HG03354 (cell line): ENCODE measurements around the gene MYO1B.

Experiments
- ATAC-seq: cut with Tn5 transposase; IDR thresholded peaks from one replicate; pipeline ENCODE4 v1.9.1; 2021; ENCODE audit warnings: mild to moderate bottlenecking; ENCODE audit not compliant: unreplicated experiment, poor library complexity, severe bottlenecking

Gene MYO1B

DNA sequence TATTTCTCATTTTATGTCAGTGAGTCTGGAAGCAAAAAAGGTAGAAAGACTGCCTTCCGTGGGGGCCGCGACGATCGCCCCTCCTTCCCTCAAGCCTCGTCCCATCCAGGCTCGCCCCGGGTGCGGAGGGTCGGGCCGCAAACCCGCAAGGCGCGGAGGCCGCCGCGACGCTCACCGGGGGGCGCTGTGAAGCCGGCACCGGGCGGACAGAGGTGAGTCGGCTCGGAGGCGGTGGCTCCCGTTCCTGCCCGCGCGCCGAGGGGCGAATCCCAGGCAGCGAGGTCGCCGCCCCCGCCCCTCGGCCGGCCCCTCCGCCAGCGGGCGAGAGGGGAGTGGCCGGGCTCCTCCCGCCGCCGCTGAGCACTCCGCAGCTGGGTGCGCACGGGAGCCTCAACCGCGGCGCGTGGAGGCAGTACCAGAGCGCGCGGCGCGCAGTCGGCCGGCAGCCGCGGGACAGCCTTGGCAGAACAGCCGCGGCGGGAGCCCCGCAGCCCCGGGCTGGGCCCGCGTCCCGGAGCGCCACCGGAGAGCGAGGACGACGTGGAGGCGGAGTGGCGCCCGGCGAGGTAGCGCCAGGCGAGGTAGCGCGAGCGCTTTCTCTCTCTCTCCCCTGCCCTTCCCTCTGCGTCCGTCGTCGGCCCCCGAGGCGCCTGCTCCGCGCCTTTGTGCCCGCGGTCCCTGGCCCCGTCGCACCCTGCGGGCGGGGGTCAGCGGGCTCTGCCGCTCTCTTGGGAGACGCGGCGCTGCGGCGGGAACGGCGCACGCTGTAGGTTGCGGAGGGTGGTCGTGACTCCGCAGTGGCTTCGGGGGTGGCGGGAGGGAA, at the start of gene MYO1B:
TSS of gene MYO1B (plus strand) at position 359 of the 823 bp plus-strand sequence. CDS start 31,492 bp downstream, outside the sequence.
- ATAC-seq, result peak; percentile 57

DNA sequence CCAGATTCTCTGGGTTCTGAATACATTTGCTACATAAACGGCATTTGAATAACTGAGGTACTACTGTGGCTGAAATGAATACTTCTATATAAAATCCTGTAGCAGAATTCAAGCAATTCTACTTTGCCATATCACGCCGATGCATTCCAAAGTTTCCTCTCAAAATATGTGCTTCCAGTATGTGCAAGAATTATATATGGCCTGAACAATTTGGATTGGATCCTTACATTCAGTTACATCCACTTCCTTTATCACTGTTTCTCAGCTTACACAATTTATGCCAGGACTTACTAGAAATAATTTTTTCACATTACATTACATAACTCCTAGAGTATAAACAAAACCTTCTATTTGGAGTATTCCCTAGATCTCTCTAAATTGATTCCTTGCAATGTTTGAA, 48.1 kb upstream of the MYO1B start:
- ATAC-seq, result no peak

DNA sequence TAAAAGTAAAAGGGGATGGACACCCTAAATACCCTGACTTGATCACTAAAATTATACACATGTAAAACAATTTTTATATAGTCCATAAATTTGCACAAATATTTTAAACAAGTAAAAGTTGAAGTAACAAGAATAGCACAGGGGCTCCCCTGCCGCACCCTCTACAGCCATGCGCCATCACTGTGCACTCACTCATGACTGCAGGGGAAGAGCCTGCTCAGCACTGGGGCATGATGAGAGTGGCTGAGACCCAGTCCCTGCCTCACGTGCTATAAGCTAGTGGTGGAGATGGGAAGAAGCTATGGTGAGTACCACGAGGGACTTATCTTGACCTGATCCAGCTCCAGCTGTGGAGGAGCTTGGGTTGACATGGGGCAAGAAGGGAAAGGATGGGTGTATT, 46.9 kb upstream of the MYO1B start:
- no peak for ATAC-seq

DNA sequence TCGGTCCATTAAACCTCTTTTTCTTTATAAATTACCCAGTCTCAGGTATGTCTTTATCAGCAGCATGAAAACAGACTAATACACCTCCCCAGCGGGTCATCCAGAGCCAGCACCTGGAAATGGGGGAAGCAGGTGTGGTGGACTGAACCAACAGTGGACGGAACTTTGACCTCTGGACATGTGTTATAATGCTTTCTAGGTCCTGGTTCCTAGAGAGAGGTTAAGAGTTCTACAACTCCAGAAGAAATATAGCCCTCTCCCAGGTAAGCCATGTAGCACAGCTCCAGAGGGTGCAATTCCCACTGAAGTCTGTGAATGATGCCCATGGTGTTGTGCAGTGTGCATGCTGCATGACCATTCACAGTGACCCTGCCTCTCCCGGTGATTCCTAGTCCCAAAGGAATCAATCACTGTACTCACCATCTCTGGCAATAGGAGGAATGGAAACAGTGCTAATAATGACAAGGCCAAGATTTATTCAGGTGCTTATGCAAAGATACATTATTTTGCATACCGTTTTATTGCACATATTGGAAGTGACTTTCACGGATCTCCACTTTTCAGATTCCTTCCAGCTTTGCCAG, 45.2 kb upstream of the MYO1B start:
- ATAC-seq, result no peak

DNA sequence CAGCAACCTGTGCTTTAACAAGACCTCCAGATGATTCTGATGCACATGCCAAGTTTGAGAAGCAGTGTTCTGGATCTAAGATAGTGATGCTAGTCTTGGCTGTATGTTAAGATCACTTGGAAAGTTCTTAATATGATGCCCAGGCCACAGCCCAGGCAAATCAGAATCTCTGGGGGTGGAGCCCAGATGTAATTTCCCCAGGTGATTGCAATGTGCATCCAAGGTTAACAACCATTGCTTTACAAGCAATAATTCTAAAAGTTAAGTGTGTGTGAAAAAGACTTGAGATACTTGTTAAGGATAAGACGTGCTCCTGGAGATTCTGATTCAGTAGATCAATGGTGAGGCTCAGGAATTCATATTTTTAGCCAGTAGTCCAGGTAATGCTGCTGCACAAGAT, 44.3 kb upstream of the MYO1B start:
- no peak for ATAC-seq

DNA sequence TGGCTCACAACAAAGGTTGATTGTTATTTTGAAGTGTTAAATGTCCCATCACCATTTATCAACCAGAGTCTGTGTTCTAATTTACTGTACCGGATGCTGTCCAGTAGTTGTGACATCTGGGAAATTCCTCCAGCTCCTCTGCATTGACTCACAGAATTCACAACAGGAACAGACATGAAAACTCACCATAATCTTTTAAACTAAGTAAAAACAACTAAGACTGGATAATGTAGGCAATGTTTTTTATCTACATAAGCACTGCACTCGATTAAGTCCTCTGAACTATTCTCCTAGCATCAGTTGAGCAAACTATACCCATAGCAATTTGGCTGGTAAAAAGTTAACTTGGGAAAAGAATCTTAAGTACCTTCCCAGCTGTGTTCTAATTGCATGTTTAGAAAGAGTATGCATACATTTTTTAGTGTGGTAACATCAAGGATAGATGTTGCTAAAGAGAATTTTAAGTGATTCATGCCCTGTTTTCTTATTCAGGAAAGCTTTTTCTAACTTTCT, 42.9 kb upstream of the MYO1B start:
- ATAC-seq, result no peak

DNA sequence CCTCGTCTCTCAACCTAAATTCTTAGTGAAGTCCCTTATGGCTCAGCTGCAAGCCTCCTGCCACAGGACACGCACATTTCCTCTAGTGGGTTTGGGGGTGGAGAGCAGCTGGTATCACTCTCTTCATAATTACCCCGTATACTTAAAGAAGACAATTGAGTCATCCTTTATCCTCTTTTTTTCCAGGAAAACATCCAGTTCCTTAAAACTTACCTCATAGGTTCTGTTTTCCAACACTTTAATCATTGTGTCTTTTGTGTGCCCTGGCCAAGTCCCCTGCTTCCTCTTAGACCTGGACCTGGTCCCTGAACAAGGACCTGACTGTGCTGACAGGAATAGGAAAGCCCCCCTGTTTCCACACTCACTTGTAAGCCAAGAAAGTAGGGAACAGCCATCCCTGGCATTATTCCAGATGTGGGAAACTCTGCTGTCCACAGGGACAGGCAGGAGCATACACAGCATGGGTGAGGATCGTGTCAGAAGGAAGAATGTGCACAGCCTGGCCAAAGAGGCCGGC, 42.3 kb upstream of the MYO1B start:
- ATAC-seq, result no peak

DNA sequence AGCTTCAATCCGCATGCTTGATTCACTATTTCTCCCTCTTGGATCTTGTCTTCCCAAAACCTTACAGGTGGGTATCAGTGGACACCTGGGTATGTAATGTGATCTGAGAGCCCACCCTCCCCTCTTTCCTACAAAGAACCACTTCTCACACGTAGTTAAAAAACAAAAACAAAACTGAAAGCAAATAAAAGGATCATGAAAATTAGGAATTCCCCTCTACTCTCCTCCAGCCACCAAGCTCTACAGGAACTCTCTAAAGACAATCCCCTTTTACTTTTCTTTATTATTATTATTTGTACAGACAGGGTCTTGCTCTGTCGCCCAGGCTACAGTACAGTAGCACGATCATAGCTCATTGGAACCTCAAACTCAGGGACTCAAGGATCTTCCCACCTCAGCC, 40.8 kb upstream of the MYO1B start:
- ATAC-seq, result peak; percentile 63

DNA sequence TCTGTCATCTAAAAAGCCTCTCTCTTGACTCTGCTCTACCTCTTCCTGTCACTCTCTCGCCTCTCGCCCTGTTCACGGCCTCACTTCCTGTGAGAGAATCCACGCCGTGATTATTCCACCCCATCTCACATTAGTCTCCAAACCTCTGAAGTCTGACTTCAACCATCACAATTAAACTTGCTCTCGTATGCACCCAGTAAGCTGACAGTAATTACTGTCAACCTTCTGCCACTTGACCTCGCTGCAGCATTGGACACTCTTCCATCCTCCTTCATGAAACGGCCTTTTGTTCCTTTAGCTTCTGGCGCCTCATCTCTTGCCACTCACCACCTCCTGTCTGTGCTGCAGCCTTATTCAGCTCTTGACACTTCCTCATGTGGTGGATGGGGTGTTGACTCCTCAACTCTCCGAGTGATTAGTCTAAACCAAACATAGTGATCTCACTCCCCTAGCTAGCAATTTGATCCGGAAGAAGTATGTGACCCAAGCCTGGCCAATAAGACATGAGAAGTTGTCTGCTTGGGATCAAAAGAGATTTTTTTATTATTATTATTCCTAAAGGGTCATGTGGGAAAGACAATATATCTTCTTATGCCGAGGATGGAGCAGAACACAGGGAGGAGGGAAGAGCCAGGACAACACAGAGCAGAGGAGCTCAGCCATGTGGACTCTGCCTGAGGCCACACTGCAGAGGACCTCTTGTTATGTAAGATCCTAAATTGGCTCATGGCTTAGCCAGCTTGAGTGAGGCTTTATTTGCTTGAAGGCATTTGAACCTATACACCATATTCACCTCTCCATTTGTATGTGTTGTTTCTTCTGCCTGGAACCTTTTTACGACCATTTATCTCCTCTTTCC, 38.4 kb upstream of the MYO1B start:
- ATAC-seq, result no peak

DNA sequence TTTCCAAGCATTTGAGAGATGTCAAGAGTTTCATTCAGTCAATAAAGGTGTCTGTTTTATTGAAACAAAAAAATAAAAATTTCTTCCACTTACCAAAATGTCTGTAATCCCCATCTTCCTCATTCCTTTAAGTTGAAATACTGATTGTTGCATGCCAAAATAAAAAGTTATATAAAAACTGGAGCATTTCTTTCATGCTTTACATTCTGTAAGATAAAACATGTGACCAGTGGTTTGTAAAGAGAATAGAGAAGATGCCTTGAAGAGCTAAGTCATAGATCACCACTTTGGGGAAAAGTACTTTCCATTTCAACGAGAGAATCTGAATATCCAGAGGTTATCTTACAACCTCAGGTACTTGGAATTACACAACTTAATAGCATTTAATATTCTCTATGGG, 35.9 kb upstream of the MYO1B start:
- no peak for ATAC-seq

DNA sequence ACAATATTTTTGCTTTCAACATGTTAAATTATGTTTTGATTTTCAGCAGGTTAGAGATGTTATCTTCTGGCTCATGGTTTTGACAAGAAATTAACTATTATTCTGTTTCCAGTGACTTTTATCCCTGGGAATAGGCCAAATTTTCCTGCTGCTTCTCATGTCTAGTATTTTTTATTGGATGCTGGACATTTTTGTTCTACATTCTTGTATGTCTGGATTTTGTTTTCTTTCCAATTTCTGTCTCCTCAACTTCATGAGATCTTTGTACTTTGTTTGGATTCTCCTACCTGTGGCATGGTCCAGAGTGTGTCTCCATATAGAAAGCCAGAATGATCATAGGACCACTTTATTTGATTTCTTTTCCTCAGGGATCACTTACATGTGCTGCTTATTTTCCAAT, 33.1 kb upstream of the MYO1B start:
- ATAC-seq, result no peak

DNA sequence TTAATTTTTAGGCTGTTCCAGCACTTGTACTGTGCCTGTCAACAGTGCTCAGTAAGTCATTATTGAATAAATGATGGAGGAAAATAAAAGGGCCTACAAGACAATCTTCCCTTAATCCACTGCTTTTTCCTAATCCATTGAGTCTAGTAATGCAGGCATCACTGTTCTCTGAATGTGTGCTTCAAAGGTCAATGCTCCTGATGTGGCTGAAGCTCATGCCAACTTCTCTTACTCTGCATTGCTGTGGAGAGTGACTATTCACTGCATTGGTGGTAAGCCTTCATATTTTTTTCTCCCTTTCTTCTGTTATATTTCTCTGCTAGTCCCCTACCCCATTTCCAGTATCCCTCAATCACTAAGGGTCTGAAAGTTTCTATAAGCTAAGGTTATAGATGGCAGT, 31.9 kb upstream of the MYO1B start:
- no peak for ATAC-seq

DNA sequence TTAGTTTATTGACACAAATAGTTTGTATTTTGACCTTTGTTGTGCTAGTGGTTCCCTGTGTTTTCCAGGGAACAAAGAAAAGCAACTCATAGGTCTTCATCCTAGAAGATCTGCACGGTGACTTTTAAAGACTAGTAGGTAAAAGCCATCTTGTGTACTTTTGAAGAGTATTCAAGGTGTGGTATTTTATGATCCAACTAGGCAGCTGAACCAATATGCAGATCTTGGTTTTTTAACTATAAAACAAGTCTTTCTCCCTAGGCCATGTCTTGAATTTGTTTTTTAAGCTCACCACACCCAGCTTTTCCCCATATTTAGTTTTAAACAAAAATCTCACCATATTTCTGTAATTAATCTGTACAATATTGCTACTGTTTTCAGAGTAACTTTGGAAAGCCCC, 30.0 kb upstream of the MYO1B start:
- no peak for ATAC-seq

DNA sequence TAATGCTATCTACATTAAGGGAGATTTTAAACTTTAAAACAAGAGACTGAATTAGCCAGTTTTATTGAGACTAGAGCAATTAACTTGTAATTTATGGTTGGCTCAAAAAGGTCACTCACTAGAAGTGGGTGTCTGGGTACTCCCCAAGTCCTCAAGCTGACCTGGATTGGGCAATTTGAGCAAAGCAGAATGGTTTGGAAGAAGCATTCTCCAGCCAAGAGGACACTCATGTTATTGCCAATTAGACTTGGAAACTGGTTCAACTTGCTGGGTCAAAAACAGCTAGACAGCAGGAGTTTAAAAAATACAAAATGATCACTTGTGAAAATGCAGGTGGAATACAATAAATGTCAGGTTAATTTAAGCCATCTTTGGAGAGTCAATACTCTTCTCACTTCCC, 29.5 kb upstream of the MYO1B start:
- ATAC-seq, result no peak

DNA sequence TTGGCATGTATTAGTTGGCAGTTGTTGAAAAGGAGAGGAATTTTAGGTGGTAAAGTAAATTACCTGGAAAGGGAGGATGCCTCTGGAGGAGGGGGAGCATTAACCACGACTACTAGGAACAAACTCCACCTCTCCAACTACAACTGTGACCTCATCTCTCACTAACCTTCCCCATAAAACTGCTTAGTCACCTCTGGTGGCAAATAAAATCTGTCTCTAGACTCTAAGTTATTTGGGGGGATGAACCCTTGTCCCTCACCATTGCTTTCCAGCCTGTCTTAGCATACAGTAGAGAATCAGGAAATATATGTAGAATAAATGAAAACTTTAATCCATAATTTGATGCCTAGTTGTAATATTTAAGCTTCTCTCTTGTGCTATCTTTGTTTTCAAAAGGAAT, 27.6 kb upstream of the MYO1B start:
- ATAC-seq, result no peak

DNA sequence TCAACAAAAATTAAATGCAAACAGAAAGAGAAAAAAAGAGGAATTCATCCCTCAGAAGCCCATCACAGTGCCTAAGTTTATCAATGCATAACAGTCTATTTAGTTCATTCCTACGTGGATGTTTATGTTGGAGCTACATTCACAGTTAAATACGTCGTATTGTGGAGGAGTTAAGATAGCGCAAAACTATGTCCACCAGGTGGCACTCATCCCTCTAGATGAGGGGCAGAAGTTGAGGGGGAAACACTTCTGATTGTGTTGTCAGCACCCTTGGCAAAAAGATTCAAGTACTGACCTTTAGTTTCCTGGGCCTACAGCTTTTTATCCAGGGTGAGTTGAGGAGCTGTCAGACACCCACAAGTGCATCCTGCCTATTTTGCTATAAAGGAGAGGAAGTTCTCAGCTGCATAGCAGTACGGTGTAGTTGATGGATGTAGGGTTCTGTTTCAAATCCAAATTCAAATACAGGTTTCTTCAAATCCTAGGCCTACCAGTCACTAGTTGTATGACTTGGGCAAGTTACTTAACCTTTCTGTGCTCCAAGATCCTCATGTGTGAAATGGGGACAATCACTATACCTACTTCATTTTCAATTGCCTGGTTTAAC, 26.8 kb upstream of the MYO1B start:
- peak; percentile 67 for ATAC-seq

DNA sequence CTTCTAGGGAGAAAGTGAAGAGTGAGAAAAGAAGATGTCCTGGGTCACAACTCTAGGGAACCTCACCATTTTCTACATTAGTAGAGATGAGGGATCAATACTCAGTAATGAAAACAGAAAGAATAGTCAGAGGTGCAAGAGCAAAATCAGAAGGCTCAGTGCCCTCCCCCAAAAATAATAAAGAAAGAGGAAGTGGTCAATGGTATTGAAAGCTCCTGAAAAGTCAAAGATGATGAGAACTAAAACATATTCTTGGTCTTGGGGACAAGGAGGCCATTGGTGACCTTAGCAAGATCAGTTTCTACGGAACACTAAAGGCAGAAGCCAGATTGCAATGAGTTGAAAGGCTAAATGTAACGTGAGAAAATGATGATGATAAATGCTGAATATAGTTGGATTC, 24.5 kb upstream of the MYO1B start:
- ATAC-seq, result peak; percentile 47

DNA sequence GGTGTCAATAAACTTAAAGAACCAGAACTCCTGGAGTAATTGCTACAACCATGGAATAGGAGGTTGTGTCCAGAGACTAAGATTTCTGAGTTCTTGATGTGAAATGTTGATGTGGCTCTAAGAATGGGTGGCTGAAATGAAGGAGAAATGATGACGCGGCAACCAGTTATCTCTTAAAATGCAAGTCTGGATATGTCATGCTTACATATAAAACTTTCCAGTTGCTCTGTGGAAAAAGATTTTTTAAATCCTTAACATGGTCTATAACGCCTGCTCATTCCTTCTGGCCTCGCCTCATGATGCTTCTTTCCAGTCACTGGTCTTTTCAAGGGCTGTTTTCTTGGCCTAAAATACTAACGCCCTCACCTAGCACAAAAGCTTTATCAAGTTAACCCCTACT, 23.5 kb upstream of the MYO1B start:
- no peak for ATAC-seq

DNA sequence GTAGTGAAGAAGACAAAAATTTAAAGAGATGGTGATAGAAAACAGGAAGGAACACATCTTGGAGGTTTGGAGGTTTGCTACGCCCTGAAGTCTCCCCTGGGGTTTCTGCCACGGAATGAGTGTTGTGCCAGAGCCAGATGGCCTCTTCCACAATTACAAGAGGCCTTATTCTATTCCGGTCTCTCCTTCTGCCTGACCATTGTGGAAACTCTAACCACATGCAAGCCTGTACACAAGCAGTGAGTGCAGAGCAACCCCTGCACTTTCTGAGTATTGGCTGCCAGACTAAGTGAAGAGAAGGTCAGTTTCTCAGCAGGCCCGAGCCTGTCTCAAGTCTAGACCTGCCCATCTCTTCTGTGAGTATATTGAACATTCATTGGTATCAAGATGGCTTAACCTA, 22.7 kb upstream of the MYO1B start:
- ATAC-seq, result peak; percentile 55

DNA sequence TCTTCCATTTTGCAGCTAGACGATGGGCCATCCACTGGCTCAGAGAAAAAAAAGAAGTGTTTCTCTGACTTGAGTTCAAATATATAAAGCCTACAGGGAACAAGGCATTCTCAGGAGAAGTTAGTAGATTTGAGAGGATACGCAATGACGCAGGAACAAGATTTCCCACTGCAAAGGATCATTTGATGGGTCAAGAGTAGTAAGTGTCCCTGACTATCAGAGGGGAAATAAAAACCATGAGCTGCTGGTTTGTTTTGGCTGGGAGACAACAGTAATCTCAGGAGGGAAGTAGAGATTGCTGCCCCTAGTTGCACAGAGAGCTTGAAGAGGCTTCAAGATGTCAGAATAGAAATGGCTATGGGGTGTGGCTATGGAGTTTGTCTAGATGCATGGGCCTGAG, 22.3 kb upstream of the MYO1B start:
- no peak for ATAC-seq
